GM12873 (cell line): Measurements from ENCODE around the gene ATP6V1A.

Experiments
- CTCF ChIP-seq: IDR thresholded peaks from 2 replicates; pipeline ENCODE4 v1.5.1; 2012; ENCODE audit warnings: low read depth, mild to moderate bottlenecking, moderate library complexity, low read length, control low read depth; ENCODE audit not compliant: insufficient read depth; ENCODE audit errors: missing control alignments

Gene ATP6V1A

GRCh38 chr3:113746548-113747282 lies at the start of gene ATP6V1A:
ATP6V1A (plus strand) TSS chr3:113747035; CDS start chr3:113778754, 31,719 bp downstream.
- TF ChIP-seq CTCF: no peak

- no peak for TF ChIP-seq CTCF
These were observed 49.2 kb upstream of the ATP6V1A start for GRCh38 chr3:113697500-113698090.

- no peak for TF ChIP-seq CTCF
These were observed 48.6 kb upstream of the ATP6V1A start for GRCh38 chr3:113698213-113698742.

GRCh38 chr3:113698956-113699355 lies 47.9 kb upstream of the ATP6V1A start:
- TF ChIP-seq CTCF: no peak

- no peak for TF ChIP-seq CTCF
These were observed 39.0 kb upstream of the ATP6V1A start for GRCh38 chr3:113707835-113708234.

GRCh38 chr3:113712129-113712528 lies 34.7 kb upstream of the ATP6V1A start:
- no peak for TF ChIP-seq CTCF

- no peak for TF ChIP-seq CTCF
These were observed 32.1 kb upstream of the ATP6V1A start for GRCh38 chr3:113714702-113715101.
